Liver (tissue), 9 donors: Measurements from ENCODE around the gene TOR4A. TPM values are rescaled to one million over a fixed set of nuclear protein-coding genes. Genes with fewer than 3 reads are reported as not detected.

ENCODE experiments used
- DNase-seq: peaks from one replicate; pipeline ENCODE4 v3.0.0-alpha.2; 2017; ENCODE audit warnings: low spot score
- H3K27ac ChIP-seq, 2 donors: one replicate each; pipeline ENCODE4 v1.7.0; 2013; ENCODE audit warnings: inconsistent platforms in 2 of 2, low read length in 2 of 2, control low read depth in 1 of 2, low read depth in 1 of 2, mild to moderate bottlenecking in 1 of 2
- H3K27me3 ChIP-seq, 4 donors: one replicate each; pipeline versions ENCODE4 v1.6.1 to v1.7.0; 2013; ENCODE audit warnings: low read length in 3 of 4, inconsistent platforms in 1 of 4, mild to moderate bottlenecking in 1 of 4, moderate library complexity in 1 of 4; ENCODE audit not compliant: control insufficient read depth in 4 of 4, insufficient read depth in 4 of 4
- H3K36me3 ChIP-seq, 4 donors: one replicate each; pipeline versions ENCODE4 v1.6.1 to v1.7.0; 2013; ENCODE audit warnings: low read length in 3 of 4, mild to moderate bottlenecking in 3 of 4, low read depth in 1 of 4, moderate library complexity in 1 of 4; ENCODE audit not compliant: control insufficient read depth in 4 of 4, insufficient read depth in 3 of 4
- H3K4me1 ChIP-seq, 4 donors: one replicate each; pipeline versions ENCODE4 v1.6.1 to v1.7.0; 2013; ENCODE audit warnings: low read length in 3 of 4, mild to moderate bottlenecking in 3 of 4, moderate library complexity in 1 of 4; ENCODE audit not compliant: control insufficient read depth in 4 of 4, insufficient read depth in 4 of 4
- H3K4me3 ChIP-seq, 3 donors: one replicate each; pipeline versions ENCODE4 v1.6.1 to v1.7.0; 2013; ENCODE audit warnings: low read length in 3 of 3, control low read depth in 1 of 3, low read depth in 1 of 3, mild to moderate bottlenecking in 1 of 3
- H3K9ac ChIP-seq, 2 donors: one replicate each; pipeline ENCODE4 v1.7.0; 2013; ENCODE audit warnings: low read length in 2 of 2, mild to moderate bottlenecking in 2 of 2, moderate library complexity in 2 of 2, control low read depth in 1 of 2, low read depth in 1 of 2
- H3K9me3 ChIP-seq, 4 donors: one replicate each; pipeline versions ENCODE4 v1.6.1 to v1.7.0; 2013; ENCODE audit warnings: low read length in 3 of 4; ENCODE audit not compliant: control insufficient read depth in 4 of 4
- CTCF ChIP-seq: fragments of 150-350 bp; IDR thresholded peaks from 2 replicates; pipeline ENCODE4 v1.5.1; 2017; ENCODE audit warnings: improper control_type of control experiment, low read depth, low read length; ENCODE audit not compliant: missing input control
- EGR1 ChIP-seq, 2 donors: IDR thresholded peaks; 2 replicates each; pipeline ENCODE4 v1.6.1; 2016 to 2018; ENCODE audit warnings: antibody characterized with exemption in 2 of 2, low read depth in 2 of 2
- FOXA1 ChIP-seq: IDR thresholded peaks from 2 replicates; pipeline ENCODE4 v1.6.1; 2016; ENCODE audit warnings: antibody characterized with exemption
- FOXA2 ChIP-seq: IDR thresholded peaks from 2 replicates; pipeline ENCODE4 v1.6.1; 2016; ENCODE audit warnings: antibody characterized with exemption
- HNF4G ChIP-seq: IDR thresholded peaks from 2 replicates; pipeline ENCODE4 v1.6.1; 2016; ENCODE audit warnings: antibody characterized with exemption
- JUND ChIP-seq, 2 donors: IDR thresholded peaks; 2 replicates each; pipeline ENCODE4 v1.6.1; 2016; ENCODE audit warnings: antibody characterized with exemption in 2 of 2
- MAX ChIP-seq: IDR thresholded peaks from 2 replicates; pipeline ENCODE4 v1.6.1; 2016; ENCODE audit warnings: antibody characterized with exemption
- NR2F2 ChIP-seq: IDR thresholded peaks from 2 replicates; pipeline ENCODE4 v1.6.1; 2016; ENCODE audit warnings: antibody characterized with exemption
- RAD21 ChIP-seq, 2 donors: IDR thresholded peaks; 2 replicates each; pipeline ENCODE4 v1.6.1; 2016; ENCODE audit warnings: antibody characterized with exemption in 2 of 2, mild to moderate bottlenecking in 2 of 2
- RXRA ChIP-seq, 2 donors: IDR thresholded peaks; 2 replicates each; pipeline ENCODE4 v1.6.1; 2017 to 2018; ENCODE audit warnings: antibody characterized with exemption in 2 of 2, mild to moderate bottlenecking in 1 of 2
- SP1 ChIP-seq: IDR thresholded peaks from 2 replicates; pipeline ENCODE4 v1.6.1; 2018; ENCODE audit warnings: antibody characterized with exemption, mild to moderate bottlenecking
- YY1 ChIP-seq: IDR thresholded peaks from 2 replicates; pipeline ENCODE4 v1.6.1; 2016; ENCODE audit warnings: antibody characterized with exemption, mild to moderate bottlenecking
- ZBTB33 ChIP-seq: IDR thresholded peaks from 2 replicates; pipeline ENCODE4 v1.6.1; 2016; ENCODE audit warnings: antibody characterized with exemption
- WGBS: extraction: QIAGEN DNeasy Blood & Tissue Kit; methylation state at CpG from one replicate; pipeline ENCODE4 v1.1.7; 2013; 5-methylcytosine and 5-hydroxymethylcytosine counted together
- polyA plus RNA-seq, 2 donors: library from polyadenylated mRNA; stranded (reverse) in 1 of 2; unstranded in 1 of 2; fragments of 200-250 nt in 1 of 2; fragments of >200 nt in 1 of 2; fragmentation: Nextera tagmentation in 1 of 2; extraction: Ambion mirVana in 1 of 2; gene quantifications; one replicate each; pipeline versions ENCODE4 v1.2.1 to v1.2.3, GENCODE V29; 2013 to 2015
- total RNA-seq, 2 donors: library from RNA; depleted of rRNA; stranded (reverse); fragments of >200 nt; gene quantifications; one replicate each; pipeline ENCODE4 v1.2.3, GENCODE V29; 2014
- donor health status: healthy.
- donor health status: healthy.
- donor health status: healthy.
- donor health status: healthy.
- donor health status: healthy.

TOR4A gene
- total and polyA plus RNA-seq, 4 donors: 0.35 to 5.1 (median 4.3) TPM

GRCh38 chr9:137286975-137287383, 9.5 kb downstream of the TOR4A start:
- TF ChIP-seq NR2F2: no peak
- no peak for TF ChIP-seq JUND (IDR thresholded peaks at IDR 0.05)
- TF ChIP-seq RXRA (IDR thresholded peaks at IDR 0.05): no peak
- no peak for TF ChIP-seq EGR1 (IDR thresholded peaks at IDR 0.05; ENCODE audit: low read depth in 2 of 2)
- peak; percentile 61 for TF ChIP-seq CTCF
- TF ChIP-seq RAD21 (IDR thresholded peaks at IDR 0.05): peak; percentile 82 to 88
- Histone ChIP-seq H3K27me3 (no peaks in the 10 kb centered on the region), H3K4me3 (no peak overlapping the region), H3K9me3 (no peaks in the 10 kb centered on the region), H3K4me1 (no peaks in the 10 kb centered on the region), H3K36me3 (no peaks in the 10 kb centered on the region), H3K9ac (no peak overlapping the region), H3K27ac (no peak overlapping the region)
- 46% methylated on average over 14 of the region's 14 CpGs for WGBS
- peak; percentile 51 for DNase-seq

- Histone ChIP-seq H3K27ac (no peak overlapping the region), H3K4me3 (no peak overlapping the region), H3K9me3 (no peaks in the 10 kb centered on the region), H3K36me3 (no peaks in the 10 kb centered on the region), H3K27me3 (no peaks in the 10 kb centered on the region), H3K4me1 (peaks cover 3 to 29% (median 16%) of the 10 kb centered on the region in 4 donors), H3K9ac (no peak overlapping the region)
- 82% methylated on average over 15 of the region's 15 CpGs for WGBS
- TF ChIP-seq ZBTB33: no peak
- TF ChIP-seq RAD21 (IDR thresholded peaks at IDR 0.05): no peak
- no peak for TF ChIP-seq FOXA1
- no peak for TF ChIP-seq JUND (IDR thresholded peaks at IDR 0.05)
- no peak for TF ChIP-seq EGR1 (IDR thresholded peaks at IDR 0.05; ENCODE audit: low read depth in 2 of 2)
- DNase-seq: no peak
Observed at GRCh38 chr9:137293094-137293481, 15.6 kb downstream of the TOR4A start.

- peak overlapping the region in 1 of 2 donors; percentile 42 for H3K9ac ChIP-seq
- no peaks in the 10 kb centered on the region for H3K27me3 ChIP-seq
- whole genome bisulfite sequencing: 45% methylated on average over 29 of the region's 29 CpGs
- H3K9me3 ChIP-seq: no peaks in the 10 kb centered on the region
- DNase-seq: peak; percentile 32
- peak overlapping the region; percentile 26 to 34 for H3K27ac ChIP-seq
- TF ChIP-seq HNF4G: no peak
- no peak for TF ChIP-seq FOXA2
- TF ChIP-seq JUND (IDR thresholded peaks at IDR 0.05): no peak
- TF ChIP-seq SP1: no peak
- no peak for TF ChIP-seq RXRA (IDR thresholded peaks at IDR 0.05)
- no peak for TF ChIP-seq MAX
- no peak for TF ChIP-seq FOXA1
- no peak for TF ChIP-seq YY1
- no peaks in the 10 kb centered on the region for H3K36me3 ChIP-seq
- H3K4me3 ChIP-seq: peak overlapping the region in 1 of 3 donors; percentile 26
- peaks cover 3 to 34% (median 16%) of the 10 kb centered on the region in 4 donors for H3K4me1 ChIP-seq
Observed at GRCh38 chr9:137293482-137294090, 16.1 kb downstream of the TOR4A start.
